Measurements from ENCODE around the gene GAS5. TPM values are rescaled to one million over a fixed set of nuclear protein-coding genes. Genes with fewer than 3 reads are reported as not detected.
A peak's percentile ranks its signal among the peaks of the same experiment; 100 is the strongest.

Gene GAS5
- total RNA-seq, 4 donors from 2014 or later = 95.6 to 270 (median 193) TPM

DNA sequence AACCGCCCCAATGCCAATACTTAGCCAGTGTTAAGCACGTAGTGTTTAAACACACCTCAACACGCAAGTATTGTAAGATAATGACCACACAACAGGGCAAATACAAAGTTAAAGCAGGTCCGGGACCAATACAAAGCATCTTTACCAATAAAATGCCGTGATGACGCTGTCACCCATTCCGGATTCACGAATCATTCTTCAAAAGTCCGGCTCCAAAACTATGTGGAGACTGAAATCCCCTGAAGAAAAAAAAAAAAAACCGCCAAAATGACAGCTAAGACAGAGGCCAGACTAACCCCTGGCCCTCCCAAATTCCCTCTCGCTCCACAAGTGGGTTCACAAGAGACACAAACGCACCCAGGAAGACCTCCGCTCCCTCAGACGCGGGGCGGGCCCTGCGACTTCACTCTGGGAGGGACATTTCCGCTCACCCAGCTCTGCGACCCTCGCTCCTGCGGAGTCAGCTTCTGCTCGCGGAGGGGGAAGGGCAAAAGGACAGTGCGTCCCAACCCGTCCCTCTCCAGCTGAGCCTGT lies 43.9 kb downstream of the GAS5 start:
- Histone ChIP-seq H3K4me1 (peaks cover 0 to 12% (median 3%) of the 10 kb centered on the region in 4 donors), H3K9me3 (no peaks in the 10 kb centered on the region), H3K27me3 (no peaks in the 10 kb centered on the region), H3K36me3 (no peaks in the 10 kb centered on the region), H3K27ac (peak overlapping the region; percentile 83 to 94 (median 88)), H3K4me3 (peak overlapping the region; percentile 66 to 86 (median 70))
- DNase-seq = no peak
- TF ChIP-seq CTCF (IDR thresholded peaks at IDR 0.05) (no peak), POLR2A (IDR thresholded peaks at IDR 0.05) (no peak)

GRCh38 chr1:173821680-173822079 lies 46.1 kb downstream of the GAS5 start:
- no peaks in the 10 kb centered on the region for H3K36me3 ChIP-seq
- DNase-seq = no peak
- H3K27me3 ChIP-seq = no peaks in the 10 kb centered on the region
- peaks cover 0 to 12% (median 3%) of the 10 kb centered on the region in 4 donors for H3K4me1 ChIP-seq
- H3K4me3 ChIP-seq = no peak overlapping the region
- H3K27ac ChIP-seq = no peak overlapping the region
- TF ChIP-seq CTCF (IDR thresholded peaks at IDR 0.05) = no peak
- no peak for TF ChIP-seq POLR2A (IDR thresholded peaks at IDR 0.05)
- H3K9me3 ChIP-seq = no peaks in the 10 kb centered on the region

GRCh38 chr1:173818459-173818858 lies 49.3 kb downstream of the GAS5 start:
- no peaks in the 10 kb centered on the region for H3K9me3 ChIP-seq
- TF ChIP-seq CTCF (IDR thresholded peaks at IDR 0.05) (no peak), POLR2A (IDR thresholded peaks at IDR 0.05) (no peak)

More at GRCh38 chr1:173818459-173818858, 49.3 kb downstream of the GAS5 start:
- no peaks in the 10 kb centered on the region for H3K36me3 ChIP-seq
- H3K27ac ChIP-seq = no peak overlapping the region
- no peak overlapping the region for H3K4me3 ChIP-seq
- no peak for DNase-seq
- peaks cover 0 to 9% (median 1%) of the 10 kb centered on the region in 4 donors for H3K4me1 ChIP-seq
- no peaks in the 10 kb centered on the region for H3K27me3 ChIP-seq

Other genes with a start within 250 kb of the GAS5 start
- not detected for gene TEX50, start 232.7 kb downstream of the GAS5 start, total RNA-seq
- gene ANKRD45, start 198.1 kb downstream of the GAS5 start, total RNA-seq = not detected
- 10 to 100 TPM; 24.8 to 38.5 (median 33.6) TPM for gene KLHL20, start 153.0 kb downstream of the GAS5 start, total RNA-seq
- 10 to 100 TPM; 10.3 to 35.5 (median 16.6) TPM for gene DARS2, start 43.3 kb downstream of the GAS5 start, total RNA-seq
- 10 to 100 TPM in 1 of 4 donors, 1 to 10 TPM in 2, under 1 TPM in 1; 0.66 to 19.8 (median 3.9) TPM for gene CENPL, start 43.1 kb downstream of the GAS5 start, total RNA-seq
- 10 to 100 TPM in 2 of 4 donors, 1 to 10 TPM in 2; 6.3 to 30.5 (median 10.2) TPM for gene ZBTB37, start 391 bp upstream of the GAS5 start, total RNA-seq
- not detected for gene SERPINC1, start 49.3 kb upstream of the GAS5 start, total RNA-seq
- gene RC3H1, start 154.4 kb upstream of the GAS5 start, total RNA-seq = 10 to 100 TPM; 26.2 to 37.3 (median 31.1) TPM

Measured in Peyer's patch (tissue), 4 donors.